GM19324 (cell line): ENCODE results near the gene NKPD1.

ENCODE experiments used
- ATAC-seq: cut with Tn5 transposase; IDR thresholded peaks from one replicate; pipeline ENCODE4 v1.9.1; 2021; ENCODE audit warnings: mild to moderate bottlenecking, moderate library complexity; ENCODE audit not compliant: unreplicated experiment, low FRiP score

NKPD1 gene

DNA sequence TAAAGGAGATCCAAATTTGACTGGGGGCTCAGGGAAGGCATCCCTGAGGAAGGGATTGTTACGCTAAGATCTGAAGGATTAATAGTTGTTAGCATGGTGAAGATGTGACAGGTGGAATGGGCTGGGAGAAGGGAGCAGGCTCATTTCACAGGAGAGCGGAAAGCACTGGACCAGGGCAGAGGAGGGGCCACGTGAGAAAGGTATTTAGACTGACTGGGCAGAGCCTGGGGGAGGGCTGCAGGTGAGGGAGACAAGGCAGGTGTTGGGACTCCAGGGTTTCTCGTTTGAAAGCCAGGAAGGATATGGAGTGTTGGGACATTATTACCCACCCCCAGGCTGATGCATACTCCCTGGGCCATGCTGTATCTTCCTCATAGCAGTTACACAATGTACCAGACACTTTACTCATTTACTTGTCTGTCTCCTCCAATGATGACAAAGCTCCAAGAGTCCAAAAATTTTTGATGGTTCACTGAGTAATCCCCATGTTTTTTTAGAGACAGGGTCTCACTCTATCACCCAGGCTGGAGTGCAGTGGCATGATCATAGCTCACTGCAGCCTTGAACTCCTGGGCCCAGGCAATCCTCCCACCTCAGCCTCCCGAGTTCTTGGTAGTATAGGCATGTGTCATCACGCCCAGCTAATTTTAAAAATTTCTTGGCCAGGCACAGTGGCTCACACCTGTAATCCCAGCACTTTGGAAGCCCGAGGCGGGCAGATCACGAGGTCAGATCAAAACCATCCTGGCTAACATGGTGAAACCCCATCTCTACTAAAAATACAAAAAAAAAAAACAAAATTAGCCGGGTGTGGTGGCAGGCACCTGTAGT is 14.9 kb upstream of the NKPD1 start:
- ATAC-seq: no peak

DNA sequence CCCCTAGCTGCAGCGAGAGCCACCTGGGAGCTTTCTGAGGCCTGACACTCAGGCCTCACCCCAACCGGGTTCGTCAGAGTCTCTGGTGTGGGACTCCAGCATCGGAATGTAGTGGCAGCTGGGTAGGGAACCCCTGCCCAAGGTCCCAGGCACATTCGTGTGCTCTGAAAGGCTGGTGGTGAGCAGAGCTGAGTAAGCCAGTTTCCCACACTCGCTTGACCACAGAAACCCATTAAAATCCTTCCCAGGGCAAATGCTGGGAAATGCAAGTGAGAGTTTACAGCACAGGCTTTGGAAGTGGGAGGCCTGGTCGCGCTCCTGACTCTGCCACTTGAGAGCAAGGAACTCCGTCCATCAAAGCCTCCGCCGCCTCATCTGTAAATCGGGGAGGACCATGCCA is 13.0 kb upstream of the NKPD1 start:
- no peak for ATAC-seq

DNA sequence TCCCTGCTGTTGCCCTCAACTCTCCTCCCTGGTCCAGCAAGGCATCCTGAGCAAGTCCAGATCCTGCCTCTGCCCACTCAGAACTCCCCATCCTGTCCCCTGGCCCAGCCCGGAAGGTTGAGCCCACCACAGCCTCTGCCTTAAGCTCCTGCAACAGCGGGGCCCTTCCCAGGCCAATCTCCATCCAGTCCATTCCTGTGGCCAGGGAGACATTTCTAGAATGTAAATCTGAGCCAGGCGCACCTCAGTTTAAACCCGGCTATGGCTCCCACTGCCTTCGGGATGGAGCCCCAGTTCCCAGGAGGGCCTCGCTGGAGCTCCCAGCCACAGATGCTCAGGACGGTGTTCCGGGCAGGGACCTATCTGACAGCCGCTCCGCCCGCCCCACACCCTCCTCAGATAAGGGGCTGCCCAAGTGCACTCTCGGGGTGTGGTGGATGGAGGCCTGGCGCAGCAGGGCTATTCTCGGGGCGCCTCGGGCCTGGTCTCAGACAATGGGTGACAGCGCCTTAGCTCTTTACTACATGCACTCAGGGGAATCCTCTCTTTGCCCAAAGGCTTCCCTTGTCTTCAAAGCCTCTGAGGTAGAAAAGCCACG is 11.9 kb upstream of the NKPD1 start:
- ATAC-seq: no peak

DNA sequence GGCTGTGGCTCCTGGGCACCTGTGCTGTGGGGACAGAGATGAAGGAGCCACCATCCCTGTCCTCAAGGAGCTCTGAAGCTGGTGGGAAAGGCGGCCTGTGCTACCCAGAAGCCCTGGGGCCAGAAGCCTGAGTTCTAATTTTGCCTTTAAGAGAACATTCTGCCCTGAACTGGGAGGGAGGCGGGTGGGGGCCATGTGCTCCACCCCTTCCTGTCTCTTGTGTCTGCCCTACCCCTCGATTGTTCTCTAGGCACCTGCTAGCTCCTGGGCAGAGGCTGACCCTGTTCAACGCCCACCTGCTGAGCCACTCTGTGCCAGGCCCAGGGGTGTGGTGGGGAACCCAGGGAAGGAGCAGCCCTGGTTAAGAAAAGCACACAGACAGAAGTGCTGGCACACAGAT is 11.4 kb upstream of the NKPD1 start:
- ATAC-seq: no peak

DNA sequence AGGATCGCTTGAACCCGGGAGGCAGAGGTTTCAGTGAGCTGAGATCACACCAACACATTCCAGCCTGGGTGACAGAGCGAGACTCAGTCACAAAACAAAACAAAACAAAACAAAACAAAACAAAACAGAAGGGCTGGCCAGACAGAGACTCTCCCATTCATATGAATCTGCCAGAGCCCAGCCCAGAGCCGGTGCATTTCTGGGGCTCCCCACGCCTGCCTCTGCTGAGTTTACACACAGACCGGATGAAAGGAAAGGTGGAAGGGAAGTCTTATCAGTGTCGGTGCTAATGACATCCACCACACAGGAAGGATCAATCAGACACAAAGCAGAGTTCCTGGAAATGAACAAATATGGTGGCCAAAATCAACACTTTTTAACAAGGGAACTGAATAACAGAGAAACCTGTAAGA is 10.4 kb upstream of the NKPD1 start:
- ATAC-seq: no peak

DNA sequence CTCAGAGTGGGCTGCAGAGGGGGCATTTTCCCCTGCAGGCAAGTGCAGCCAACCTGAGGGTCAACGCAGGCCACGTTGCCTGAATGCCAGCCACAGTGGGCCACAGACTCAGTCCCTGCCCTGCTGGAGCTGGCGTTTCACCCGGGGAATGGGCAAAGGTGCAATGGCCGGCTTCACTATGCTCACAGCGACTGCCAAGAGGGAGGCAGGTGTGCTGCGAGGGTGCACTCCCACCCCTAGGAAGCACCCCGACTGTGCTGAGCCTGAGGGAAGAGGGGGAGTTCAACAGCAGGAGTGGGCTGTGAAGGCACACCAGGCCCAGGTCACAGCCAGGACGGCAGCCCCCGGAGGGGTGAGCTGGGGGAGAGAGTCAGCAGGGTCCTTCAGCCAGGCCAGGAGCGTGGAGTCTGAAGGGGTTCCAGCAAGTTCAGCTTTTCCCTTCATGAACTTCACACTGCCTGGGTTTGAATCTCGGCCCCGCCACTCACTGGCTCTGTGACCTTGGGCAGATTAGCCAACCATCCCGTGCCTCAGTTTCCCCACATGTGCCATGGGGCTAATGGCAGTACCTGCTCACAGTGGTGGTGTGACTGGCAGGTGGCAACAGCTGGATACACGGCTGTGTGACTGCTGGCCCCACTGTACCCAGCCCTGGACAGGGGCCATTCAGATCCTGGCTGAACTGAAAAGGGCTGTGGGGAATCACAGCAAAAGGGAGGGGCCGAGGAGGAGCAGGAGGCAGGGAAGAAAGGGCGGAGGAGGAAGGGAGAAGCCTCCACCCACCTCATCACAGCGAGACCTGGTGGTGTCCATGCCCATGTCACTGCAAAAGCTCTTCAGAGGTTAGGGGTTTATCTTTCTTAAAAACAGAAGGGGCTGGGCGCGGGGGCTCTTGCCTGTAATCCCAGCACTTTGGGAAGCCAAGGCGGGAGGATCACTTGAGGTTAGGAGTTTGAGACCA is 9.6 kb upstream of the NKPD1 start:
- no peak for ATAC-seq

DNA sequence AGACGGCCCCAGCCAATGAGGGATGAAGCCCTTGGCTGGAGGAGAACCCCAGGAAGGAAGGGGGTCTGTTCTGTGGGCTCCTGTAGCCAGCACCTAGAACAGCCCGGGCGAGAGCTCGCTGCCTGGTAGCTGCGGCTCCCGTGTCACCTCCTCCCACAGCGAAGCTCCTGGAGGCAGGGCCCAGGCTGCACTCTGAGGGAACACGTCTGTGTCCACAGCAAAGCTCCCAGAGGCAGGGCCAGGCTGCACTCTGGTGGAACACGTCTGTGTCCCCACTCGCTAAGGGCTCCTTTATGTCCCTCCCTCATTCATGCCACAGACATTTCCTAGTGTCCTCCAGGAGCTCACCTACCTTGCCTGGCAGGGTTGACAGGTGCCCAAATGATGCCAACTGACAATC is 8.8 kb upstream of the NKPD1 start:
- ATAC-seq: no peak

DNA sequence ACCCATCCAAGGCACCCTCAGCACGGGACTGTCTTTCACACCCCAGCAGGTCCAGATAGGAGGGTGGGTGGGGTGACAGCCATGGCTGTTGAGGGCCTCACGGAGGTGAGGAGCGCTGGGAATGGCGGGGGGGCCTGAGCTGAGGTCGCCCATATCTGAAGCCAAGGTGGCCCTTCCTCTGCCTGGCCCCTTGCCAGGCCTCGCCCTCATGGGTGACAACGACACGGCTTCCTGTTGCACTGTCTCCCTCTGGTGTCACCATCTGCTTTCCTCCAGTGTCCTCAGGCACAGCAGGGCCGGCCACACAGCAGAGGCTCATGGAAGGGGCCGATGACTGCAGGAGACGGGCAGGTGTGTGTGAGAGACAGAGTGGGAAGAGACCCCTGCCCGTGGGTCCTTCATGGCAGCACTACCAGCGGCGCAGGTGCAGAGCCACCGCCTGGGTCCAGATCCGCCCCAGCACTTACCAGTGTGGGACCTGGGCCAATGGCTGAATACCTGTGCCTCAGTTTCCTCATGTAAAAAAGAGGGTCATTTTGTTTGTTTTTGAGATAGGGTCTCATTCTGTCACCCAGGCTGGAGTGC is 8.1 kb upstream of the NKPD1 start:
- no peak for ATAC-seq

DNA sequence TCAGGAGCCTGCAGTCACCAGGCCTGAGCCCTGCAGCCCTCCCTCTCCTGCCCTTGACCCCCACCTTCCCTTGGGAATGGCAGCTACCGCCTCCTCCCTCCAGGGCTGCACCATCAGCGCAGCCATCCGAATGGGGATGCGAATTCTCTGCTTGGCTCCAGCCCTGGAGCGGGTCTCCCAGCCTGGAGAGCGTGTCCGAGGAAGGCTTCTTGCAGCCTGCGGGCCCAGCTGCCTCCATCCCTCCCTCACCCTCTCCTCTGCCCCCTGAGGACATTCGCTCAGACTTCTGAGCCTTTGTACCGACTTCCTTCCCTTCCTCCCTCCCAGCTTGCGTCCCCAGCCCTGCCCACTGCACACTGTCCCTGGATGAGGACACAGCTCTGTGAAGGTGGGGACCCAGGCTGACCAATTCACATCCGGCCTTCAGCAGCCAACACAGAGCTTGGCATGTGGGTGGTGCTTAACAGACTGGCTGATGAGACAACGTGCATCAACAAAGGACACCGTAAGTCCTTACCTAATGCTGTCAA is 6.0 kb upstream of the NKPD1 start:
- no peak for ATAC-seq

DNA sequence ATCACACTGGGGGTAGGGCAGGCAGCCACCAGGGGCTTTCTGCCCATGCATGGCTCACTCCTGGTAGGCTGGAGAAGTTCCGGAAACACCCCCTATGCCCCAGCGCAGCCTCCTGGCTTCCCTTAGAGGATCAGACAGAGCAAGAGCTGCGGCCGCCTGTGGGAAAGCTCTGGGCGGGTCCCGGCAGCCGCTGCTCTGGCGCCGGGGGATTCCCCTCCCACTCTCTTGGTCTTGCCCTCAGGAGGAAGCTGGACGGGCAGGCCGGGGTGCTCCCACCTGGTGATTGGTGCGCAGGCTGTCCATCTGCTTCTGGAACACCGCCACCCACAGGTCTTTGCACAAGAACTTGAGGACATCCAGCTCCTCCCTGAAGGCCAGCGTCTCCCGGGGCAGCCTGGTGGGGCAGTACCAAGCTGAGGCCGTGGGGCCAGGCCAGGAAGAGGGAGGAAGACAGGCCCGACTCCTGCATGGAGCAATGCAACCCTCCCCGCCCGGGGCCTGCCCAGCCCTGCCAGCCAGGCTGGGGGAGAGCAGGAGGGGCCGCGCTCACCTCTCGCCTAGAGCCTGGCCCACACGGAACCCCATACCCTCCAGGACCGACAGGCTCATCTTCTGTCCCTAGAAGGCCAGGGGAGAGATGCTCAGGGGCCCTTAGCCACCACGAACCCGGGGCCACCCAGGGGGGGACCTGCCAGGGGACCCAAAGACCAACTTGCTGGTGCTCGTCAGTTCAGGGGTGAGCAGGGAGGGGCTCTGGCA is 4.0 kb upstream of the NKPD1 start:
- ATAC-seq: no peak

DNA sequence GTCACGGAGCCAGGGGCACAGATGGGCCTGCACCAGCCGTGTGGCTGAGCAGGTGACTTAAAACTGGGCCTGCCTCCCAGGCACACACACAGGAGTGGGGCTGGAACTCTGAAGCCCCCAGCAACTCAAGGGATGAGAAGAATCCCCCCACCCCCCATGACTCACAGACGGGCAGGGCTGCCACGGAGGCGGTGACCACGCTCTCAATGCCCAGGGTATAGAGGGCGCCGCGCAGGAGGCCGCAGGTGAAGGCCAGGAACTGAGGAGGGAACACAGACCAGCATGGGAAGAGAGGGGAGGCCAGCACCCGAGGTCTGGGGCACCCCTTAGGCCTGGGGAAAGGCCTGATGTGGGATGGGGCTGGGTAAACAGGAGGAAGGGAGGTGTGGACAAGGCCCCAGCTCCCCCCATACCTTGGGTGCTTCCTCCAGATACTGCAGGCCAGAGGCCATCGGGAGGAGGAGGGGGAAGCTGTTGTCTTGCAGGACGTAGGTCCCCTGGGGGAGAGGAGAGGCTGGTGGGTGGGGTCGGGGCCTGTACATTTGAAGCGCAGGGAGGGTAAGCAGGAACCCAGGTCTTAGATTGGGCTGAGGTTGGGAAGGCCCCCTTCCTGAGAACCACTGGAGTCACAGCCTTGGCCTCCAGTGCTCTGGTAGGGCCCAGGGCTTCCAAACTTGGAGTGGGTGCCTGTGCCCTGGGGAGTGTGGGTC is 3.1 kb upstream of the NKPD1 start:
- no peak for ATAC-seq

DNA sequence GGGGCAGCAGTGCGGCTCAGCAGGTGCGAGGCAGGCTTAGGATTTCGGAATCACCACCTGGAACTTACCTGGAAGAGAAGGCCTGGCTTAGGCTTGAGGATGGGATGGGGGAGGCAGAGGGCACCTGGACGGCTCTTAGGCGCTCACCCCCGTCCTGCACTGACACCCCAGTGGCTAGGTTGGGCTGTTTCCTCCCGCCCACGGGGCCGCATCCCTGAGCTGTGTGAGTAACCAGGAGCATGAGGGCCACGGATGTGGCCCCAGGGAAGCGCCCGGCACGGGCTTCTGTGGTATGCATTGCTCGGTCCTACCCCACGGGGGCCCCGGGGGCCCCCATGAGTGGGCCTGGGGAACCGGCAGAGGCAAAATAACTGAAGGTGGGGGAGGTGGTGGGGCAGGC is 2.4 kb upstream of the NKPD1 start:
- no peak for ATAC-seq

DNA sequence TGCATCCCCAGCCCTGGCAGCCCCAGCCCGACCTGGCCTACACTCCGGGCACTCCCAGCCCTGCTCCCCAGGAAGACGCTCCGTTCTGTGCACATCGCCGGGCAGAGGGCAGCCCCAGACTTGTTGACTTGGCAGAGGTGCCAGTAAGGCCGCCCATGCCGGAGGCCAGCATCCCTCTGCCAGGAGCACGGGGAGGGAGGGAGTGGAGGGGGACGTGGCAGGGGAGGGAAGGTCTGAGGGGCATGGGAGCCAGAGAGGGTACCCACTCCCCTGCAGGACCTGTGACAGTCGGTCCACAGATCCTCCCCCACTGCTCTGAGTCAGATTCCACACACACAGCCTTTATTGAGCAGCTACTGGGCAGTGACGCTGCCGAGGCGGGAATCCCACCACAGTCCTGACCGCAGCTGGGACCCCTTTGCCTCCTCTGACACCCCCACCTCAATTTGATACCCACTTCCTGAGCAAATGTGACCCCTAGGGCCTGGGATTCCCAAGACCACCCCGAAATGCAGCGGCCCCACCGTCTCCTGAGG is 1.9 kb upstream of the NKPD1 start:
- no peak for ATAC-seq

DNA sequence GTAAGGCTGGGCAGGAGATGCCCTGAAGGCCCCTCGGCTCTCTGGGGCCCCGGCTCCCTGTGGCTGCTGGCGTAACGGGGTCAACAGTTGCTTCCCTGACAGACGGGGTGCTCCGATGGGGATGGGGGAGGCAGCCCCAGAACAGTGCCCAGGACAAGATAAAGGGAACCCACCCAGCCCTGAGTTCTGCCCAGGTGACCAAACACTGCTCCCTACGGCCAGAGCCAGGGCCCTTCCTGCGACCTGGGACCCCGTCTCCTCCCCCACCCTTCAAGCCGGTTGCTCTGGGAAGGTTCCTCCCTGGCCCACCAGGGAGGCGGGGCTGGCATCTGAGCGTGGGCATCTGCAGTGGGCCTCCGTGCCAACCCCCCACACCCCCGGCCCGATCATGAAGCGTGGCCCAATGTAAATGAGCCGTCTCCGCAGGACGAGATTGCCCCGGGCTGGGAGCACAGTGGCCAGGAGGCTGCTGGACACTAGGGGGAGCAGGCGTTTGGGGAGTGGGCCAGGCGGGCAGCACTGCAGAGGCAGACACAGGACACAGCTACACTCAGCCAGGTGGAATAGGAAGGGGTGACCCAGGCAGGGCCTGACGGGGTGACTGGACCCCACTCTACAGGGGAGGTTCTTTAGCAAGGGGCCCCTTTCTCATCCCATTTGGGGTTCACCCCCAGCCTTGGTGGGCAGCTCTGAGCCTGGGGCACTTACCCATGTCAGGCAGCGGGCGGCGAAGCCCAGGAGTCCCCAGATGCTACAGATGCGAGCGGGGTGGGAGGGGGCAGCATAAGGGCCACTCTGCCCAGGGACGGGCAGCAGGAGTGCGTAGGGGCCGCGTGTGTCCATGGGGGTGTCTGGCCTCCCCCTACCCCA is 1.2 kb upstream of the NKPD1 start:
- ATAC-seq: no peak

DNA sequence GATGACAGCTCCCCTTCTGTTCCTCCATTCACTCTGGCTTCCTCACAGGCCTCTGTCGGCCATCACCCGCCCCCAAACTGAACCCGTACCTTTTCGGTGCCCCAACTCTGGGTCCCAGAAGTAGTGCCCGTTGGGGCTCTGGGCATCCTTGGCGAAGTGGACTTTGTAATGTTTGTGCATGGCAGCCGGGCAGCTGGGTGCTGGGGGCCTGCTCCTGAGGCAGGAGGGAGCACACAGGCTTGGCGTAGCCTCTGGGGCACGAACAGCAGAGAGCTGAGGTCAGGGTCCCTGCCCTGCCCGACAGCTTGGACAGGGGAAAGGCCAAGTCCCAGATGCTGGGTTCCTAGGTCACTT is 834 bp downstream of the NKPD1 start:
- no peak for ATAC-seq

DNA sequence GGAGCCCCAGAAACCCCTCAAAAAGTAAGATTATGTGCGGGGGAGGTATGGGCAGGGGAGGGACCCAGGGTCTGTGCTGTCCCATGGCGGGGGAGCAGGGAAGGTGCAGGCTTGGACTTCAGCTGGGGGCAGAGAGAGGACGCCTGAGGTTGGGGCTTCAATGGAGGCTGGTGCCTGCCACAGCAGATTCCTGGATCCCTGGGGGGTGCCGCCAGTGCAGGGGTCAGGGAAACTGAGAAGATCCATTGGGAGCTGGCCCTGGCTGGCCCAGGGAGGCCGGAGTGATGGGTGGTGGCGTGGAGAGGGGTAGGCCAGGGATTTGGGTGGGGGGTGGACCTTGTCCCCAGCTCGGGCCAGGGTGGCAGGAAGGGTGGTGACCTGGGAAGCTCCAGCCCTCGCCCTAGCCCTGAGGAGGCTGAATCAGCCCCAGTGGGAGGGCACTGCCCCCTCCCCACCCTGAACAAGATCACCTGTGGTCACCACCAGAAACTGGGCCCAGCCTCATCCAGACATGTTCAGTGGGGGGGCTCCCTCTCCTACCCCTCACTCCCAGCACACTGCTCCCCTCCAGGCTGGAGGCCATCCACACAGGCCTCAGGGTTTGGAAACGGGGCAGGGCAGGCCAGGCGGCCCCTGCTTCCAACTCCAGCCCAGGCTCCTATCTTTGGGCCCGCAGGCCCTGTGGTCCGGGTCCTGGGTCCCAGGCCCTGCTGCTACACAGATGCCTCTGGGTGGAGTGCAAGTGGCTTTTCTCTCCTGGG is 1.4 kb downstream of the NKPD1 start:
- ATAC-seq: no peak

DNA sequence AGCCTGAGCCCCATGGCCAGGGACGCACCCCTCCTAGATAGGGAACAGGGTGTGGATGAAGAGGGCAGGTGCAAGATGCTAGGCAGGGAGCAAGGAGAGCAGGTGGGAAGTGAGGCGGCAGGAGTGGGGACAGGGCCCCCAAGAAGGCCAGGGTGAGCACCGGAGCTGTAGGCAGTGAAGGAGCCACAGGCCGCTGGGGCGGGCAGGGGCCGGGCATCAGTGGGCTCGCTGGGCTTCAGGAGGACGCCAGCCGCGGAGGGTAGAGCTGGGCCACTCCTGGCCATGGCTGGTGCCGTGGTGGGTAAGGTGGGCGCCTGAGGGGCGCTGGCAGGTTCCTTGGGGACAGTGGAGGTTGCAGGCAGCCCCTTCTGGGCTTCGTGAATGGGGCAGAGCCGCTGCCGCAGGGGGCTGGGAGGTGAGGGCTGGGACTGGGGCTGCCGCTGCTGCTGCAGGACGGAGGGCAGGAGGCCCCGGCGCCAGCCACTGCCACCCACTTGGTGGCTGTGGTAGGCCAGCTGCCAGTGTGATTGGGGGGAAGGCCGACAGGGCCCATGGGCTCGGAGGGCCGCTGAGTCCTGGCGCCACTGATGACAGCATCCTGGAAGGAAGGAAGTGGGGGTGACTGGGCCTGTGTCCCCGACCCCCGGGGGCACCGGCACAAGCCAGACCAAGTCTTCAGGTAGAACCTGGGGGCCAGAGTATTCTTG is 2.1 kb downstream of the NKPD1 start:
- no peak for ATAC-seq
